Trophoblast cell (in vitro differentiated cells and primary cell): ENCODE results near the gene MRPL47.

Experiments
- DNase-seq, 2 donors: peaks; one replicate each; pipeline ENCODE4 v3.0.0-alpha.2; 2016
- H2AFZ ChIP-seq: 2 replicates; pipeline ENCODE4 v1.6.1; 2013; ENCODE audit warnings: low read length, moderate library complexity, mild to moderate bottlenecking; ENCODE audit not compliant: insufficient read depth, poor library complexity
- H2AK5ac ChIP-seq: 2 replicates; pipeline ENCODE4 v1.6.1; 2013; ENCODE audit warnings: mild to moderate bottlenecking, low read length
- H2BK120ac ChIP-seq: 2 replicates; pipeline ENCODE4 v1.6.1; 2013; ENCODE audit warnings: low read length, mild to moderate bottlenecking, moderate library complexity; ENCODE audit not compliant: insufficient read depth, poor library complexity
- H2BK12ac ChIP-seq: 2 replicates; pipeline ENCODE4 v1.6.1; 2013; ENCODE audit warnings: mild to moderate bottlenecking, low read length, moderate library complexity
- H2BK5ac ChIP-seq: 2 replicates; pipeline ENCODE4 v1.6.1; 2013; ENCODE audit warnings: low read length, low read depth, moderate library complexity, mild to moderate bottlenecking; ENCODE audit not compliant: poor library complexity
- H3K14ac ChIP-seq: 2 replicates; pipeline ENCODE4 v1.6.1; 2013; ENCODE audit warnings: mild to moderate bottlenecking, low read length
- H3K18ac ChIP-seq: 2 replicates; pipeline ENCODE4 v1.6.1; 2013; ENCODE audit warnings: mild to moderate bottlenecking, low read length
- H3K23ac ChIP-seq: 2 replicates; pipeline ENCODE4 v1.6.1; 2013; ENCODE audit warnings: low read length
- H3K27ac ChIP-seq: 2 replicates; pipeline ENCODE4 v1.5.1; 2013; ENCODE audit warnings: low read depth, mild to moderate bottlenecking, inconsistent platforms, low read length, moderate library complexity
- H3K27me3 ChIP-seq: 2 replicates; pipeline ENCODE4 v1.6.1; 2013; ENCODE audit warnings: inconsistent platforms, mild to moderate bottlenecking, low read length, moderate library complexity; ENCODE audit not compliant: insufficient read depth
- H3K36me3 ChIP-seq, 2 experiments: 1 replicate in 1 of 2; 2 replicates in 1 of 2; pipeline ENCODE4 v1.6.1; 2013; ENCODE audit warnings: low read length in 2 of 2, mild to moderate bottlenecking in 2 of 2, moderate library complexity in 1 of 2; ENCODE audit not compliant: insufficient read depth in 2 of 2, control insufficient read depth in 1 of 2
- H3K4ac ChIP-seq: 2 replicates; pipeline ENCODE4 v1.6.1; 2013; ENCODE audit warnings: low read depth, mild to moderate bottlenecking, low read length, moderate library complexity
- H3K4me1 ChIP-seq, 2 experiments: 1 replicate in 1 of 2; 2 replicates in 1 of 2; pipeline ENCODE4 v1.6.1; 2013; ENCODE audit warnings: low read length in 2 of 2, mild to moderate bottlenecking in 2 of 2, moderate library complexity in 1 of 2; ENCODE audit not compliant: insufficient read depth in 2 of 2, control insufficient read depth in 1 of 2
- H3K4me2 ChIP-seq: 2 replicates; pipeline ENCODE4 v1.6.1; 2013; ENCODE audit warnings: inconsistent platforms, mild to moderate bottlenecking, low read length, moderate library complexity
- H3K4me3 ChIP-seq: 2 replicates; pipeline ENCODE4 v1.5.1; 2013; ENCODE audit warnings: mild to moderate bottlenecking, low read depth, low read length, inconsistent platforms
- H3K79me1 ChIP-seq: one replicate; pipeline ENCODE4 v1.6.1; 2013; ENCODE audit warnings: low read length
- H3K79me2 ChIP-seq: 2 replicates; pipeline ENCODE4 v1.6.1; 2013; ENCODE audit warnings: low read length, mild to moderate bottlenecking; ENCODE audit not compliant: control insufficient read depth, insufficient read depth, poor library complexity
- H3K9ac ChIP-seq: 2 replicates; pipeline ENCODE4 v1.6.1; 2013; ENCODE audit warnings: mild to moderate bottlenecking, low read length
- H3K9me3 ChIP-seq: 2 replicates; pipeline ENCODE4 v1.6.1; 2013; ENCODE audit warnings: low read depth, mild to moderate bottlenecking, control low read depth, inconsistent platforms, low read length; ENCODE audit not compliant: insufficient read depth
- H4K12ac ChIP-seq: 2 replicates; pipeline ENCODE4 v1.6.1; 2013; ENCODE audit warnings: low read depth, mild to moderate bottlenecking, low read length, moderate library complexity
- H4K8ac ChIP-seq: 2 replicates; pipeline ENCODE4 v1.6.1; 2013; ENCODE audit warnings: low read depth, mild to moderate bottlenecking, low read length, moderate library complexity
- H4K91ac ChIP-seq: one replicate; pipeline ENCODE4 v1.6.1; 2013; ENCODE audit warnings: low read depth, mild to moderate bottlenecking, low read length, moderate library complexity
- WGBS: extraction: QIAGEN DNeasy Blood & Tissue Kit; methylation state at CpG from one replicate; pipeline ENCODE4 v1.1.7; 2013; ENCODE audit warnings: missing lambda C conversion rate; ENCODE audit not compliant: insufficient read length, insufficient coverage; ENCODE audit errors: extremely low coverage; 5-methylcytosine and 5-hydroxymethylcytosine counted together

Gene MRPL47

DNA sequence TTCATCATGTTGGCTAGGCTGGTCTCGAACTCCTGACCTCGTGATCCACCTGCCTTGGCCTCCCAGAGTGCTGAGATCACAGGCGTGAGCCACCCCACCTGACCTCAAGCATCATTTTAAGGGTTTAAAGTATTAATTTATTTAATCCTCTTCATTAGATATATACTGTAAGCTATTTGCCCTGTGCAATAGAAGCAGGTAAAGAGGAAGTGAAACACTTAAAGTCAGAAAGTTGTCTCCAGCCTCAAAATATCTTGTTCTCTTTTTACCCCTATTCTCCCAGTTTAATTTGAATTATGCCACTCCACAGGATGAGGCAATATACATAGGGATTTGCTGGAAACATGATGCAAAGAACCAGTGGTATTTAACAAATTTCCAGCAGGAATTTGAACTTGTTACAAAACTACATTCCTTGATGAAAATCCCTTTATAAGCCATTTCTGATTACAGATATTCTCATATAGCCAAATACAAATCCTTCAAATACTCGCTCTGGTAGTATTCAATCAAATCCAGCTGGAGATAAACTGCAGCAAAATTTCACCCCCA lies 2.2 kb upstream of the MRPL47 start:
- H2AFZ ChIP-seq, result no peak overlapping the region
- H2AK5ac ChIP-seq, result no peak overlapping the region
- H3K27me3 ChIP-seq, result no peaks in the 10 kb centered on the region
- H3K4me2 ChIP-seq, result no peak overlapping the region
- no peak overlapping the region for H4K91ac ChIP-seq
- no peak overlapping the region for H3K18ac ChIP-seq
- H3K9me3 ChIP-seq, result no peaks in the 10 kb centered on the region
- peaks cover 3 to 5% of the 10 kb centered on the region in 2 experiments for H3K36me3 ChIP-seq
- H4K12ac ChIP-seq, result no peak overlapping the region
- H2BK12ac ChIP-seq, result no peak overlapping the region
- no peak overlapping the region for H3K14ac ChIP-seq
- H3K4ac ChIP-seq, result no peak overlapping the region
- peaks cover 7% of the 10 kb centered on the region for H3K79me2 ChIP-seq
- H3K9ac ChIP-seq, result no peak overlapping the region
- H3K23ac ChIP-seq, result no peak overlapping the region
- H3K27ac ChIP-seq, result no peak overlapping the region
- H3K4me1 ChIP-seq, result peaks cover 2 to 6% of the 10 kb centered on the region in 2 experiments
- H3K4me3 ChIP-seq, result no peak overlapping the region
- no peak overlapping the region for H2BK5ac ChIP-seq
- H3K79me1 ChIP-seq, result peaks cover 4% of the 10 kb centered on the region
- no peak overlapping the region for H4K8ac ChIP-seq
- peak in 1 of 2 donors; percentile 63 for DNase-seq
- no CpG with 5 or more reads among the region's 4 CpGs for WGBS
- no peak overlapping the region for H2BK120ac ChIP-seq

DNA sequence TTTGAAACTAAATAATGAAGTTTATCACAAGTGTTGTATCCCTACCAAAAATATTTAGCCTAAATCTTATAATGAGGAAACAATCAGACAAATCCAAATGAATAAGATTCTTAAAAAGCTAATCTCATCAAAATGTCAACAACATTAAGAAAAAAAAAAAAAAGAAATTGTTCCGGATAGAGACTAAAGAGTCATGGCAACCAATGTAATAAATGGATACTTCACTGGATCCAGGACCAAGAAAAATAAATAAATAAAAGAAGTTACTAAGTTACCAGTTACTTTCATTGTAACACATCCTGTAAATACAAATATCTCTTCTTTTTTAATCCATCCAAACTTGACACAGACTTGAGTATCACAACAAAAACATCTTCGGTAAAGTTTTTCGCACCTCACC lies 607 bp downstream of the MRPL47 start:
- no CpG with 5 or more reads among the region's 3 CpGs for WGBS
- Histone ChIP-seq H3K23ac (no peak overlapping the region), H2BK120ac (no peak overlapping the region), H3K79me2 (peaks cover 7% of the 10 kb centered on the region), H2AK5ac (no peak overlapping the region), H3K4me1 (peaks cover 2 to 6% of the 10 kb centered on the region in 2 experiments), H3K36me3 (peaks cover 15 to 19% of the 10 kb centered on the region in 2 experiments), H2BK5ac (no peak overlapping the region), H3K27ac (no peak overlapping the region), H3K14ac (no peak overlapping the region), H4K12ac (no peak overlapping the region), H3K79me1 (peaks cover 4% of the 10 kb centered on the region), H2AFZ (no peak overlapping the region), H3K9me3 (no peaks in the 10 kb centered on the region), H3K4me2 (peak overlapping the region; percentile 53), H3K4me3 (peak overlapping the region; percentile 90), H4K8ac (no peak overlapping the region), H2BK12ac (no peak overlapping the region), H3K27me3 (no peaks in the 10 kb centered on the region), H3K18ac (no peak overlapping the region), H3K9ac (peak overlapping the region; percentile 96), H3K4ac (peak overlapping the region; percentile 4), H4K91ac (no peak overlapping the region)
- no peak for DNase-seq

DNA sequence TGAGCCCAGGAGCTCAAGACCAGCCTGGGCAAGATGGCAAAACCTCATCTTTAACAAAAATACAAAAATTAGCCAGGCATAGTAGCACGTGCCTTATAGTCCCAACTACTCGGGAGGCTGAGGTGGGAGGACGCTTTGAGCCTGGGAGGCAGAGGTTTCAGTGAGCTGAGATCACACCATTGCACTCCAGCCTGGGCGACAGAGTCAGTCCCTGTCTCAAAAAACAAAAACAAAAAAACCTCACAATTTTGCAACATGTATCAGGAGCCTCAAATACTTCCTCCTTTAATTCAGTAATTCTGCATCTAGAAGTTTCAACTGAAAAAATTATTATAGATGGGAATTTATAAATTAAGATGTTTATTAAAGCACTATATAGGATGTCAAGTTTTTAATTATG lies 1.1 kb downstream of the MRPL47 start:
- Histone ChIP-seq H2AFZ (no peak overlapping the region), H3K14ac (no peak overlapping the region), H4K12ac (peak overlapping the region; percentile 75), H2BK5ac (no peak overlapping the region), H3K4me3 (no peak overlapping the region), H4K91ac (no peak overlapping the region), H3K27me3 (no peaks in the 10 kb centered on the region), H2BK120ac (no peak overlapping the region), H3K4me1 (peaks cover 2 to 6% of the 10 kb centered on the region in 2 experiments), H3K23ac (no peak overlapping the region), H3K4ac (peak overlapping the region; percentile 94), H3K36me3 (peaks cover 19 to 23% of the 10 kb centered on the region in 2 experiments), H3K9me3 (no peaks in the 10 kb centered on the region), H3K27ac (no peak overlapping the region), H2BK12ac (no peak overlapping the region), H2AK5ac (no peak overlapping the region), H3K4me2 (no peak overlapping the region), H3K79me1 (peaks cover 4% of the 10 kb centered on the region), H3K18ac (no peak overlapping the region), H3K9ac (no peak overlapping the region), H3K79me2 (peaks cover 7% of the 10 kb centered on the region), H4K8ac (no peak overlapping the region)
- WGBS, result no CpG with 5 or more reads among the region's 4 CpGs
- DNase-seq, result no peak

DNA sequence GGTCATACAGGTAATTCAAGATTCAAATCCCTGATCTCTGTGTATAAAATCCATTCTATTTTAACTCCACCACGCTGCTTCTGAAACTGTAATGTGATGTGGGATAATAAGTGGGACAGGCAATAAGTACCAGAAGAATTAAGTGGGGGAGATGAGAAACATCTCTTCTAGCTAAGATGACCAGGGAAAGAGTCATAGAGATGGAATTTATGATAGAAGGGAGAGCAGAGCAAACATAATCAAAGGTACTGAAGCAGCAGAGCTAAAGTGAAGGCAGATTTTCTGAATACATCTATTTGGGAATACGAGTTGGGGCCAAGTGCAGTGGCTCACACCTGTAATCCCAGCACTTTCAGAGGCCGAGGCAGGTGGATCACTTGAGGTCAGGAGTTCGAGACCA lies 4.9 kb downstream of the MRPL47 start:
- Histone ChIP-seq H4K91ac (no peak overlapping the region), H3K4ac (no peak overlapping the region), H3K14ac (no peak overlapping the region), H3K36me3 (peaks cover 31 to 34% of the 10 kb centered on the region in 2 experiments), H3K4me1 (peaks cover 2 to 4% of the 10 kb centered on the region in 2 experiments), H2BK5ac (no peak overlapping the region), H3K27me3 (no peaks in the 10 kb centered on the region), H3K4me3 (no peak overlapping the region), H3K27ac (no peak overlapping the region), H2AFZ (no peak overlapping the region), H2BK12ac (no peak overlapping the region), H2AK5ac (no peak overlapping the region), H3K9me3 (no peaks in the 10 kb centered on the region), H3K79me1 (peaks cover 2% of the 10 kb centered on the region), H3K23ac (no peak overlapping the region), H3K79me2 (peaks cover 3% of the 10 kb centered on the region), H3K4me2 (no peak overlapping the region), H2BK120ac (no peak overlapping the region), H4K8ac (no peak overlapping the region), H3K18ac (no peak overlapping the region), H3K9ac (no peak overlapping the region), H4K12ac (no peak overlapping the region)
- WGBS, result no CpG with 5 or more reads among the region's 4 CpGs
- DNase-seq, result peak in 1 of 2 donors; percentile 34
